SU-DHL-6 (cell line): ENCODE results near the gene IFNB1.

ENCODE experiments used
- H2AFZ ChIP-seq: fragments of 200-600 bp; sonication (generic); 2 replicates; pipeline ENCODE4 v1.6.1; 2014; ENCODE audit warnings: low read depth, mild to moderate bottlenecking, moderate library complexity, mixed read lengths, antibody characterized with exemption, low read length; ENCODE audit not compliant: severe bottlenecking
- H3F3A ChIP-seq: fragments of 200-600 bp; shearing (Covaris generic); 2 replicates; pipeline ENCODE4 v1.6.0; 2016; ENCODE audit warnings: antibody characterized with exemption, mild to moderate bottlenecking; ENCODE audit not compliant: insufficient read depth
- H3K27ac ChIP-seq: fragments of 200-600 bp; sonication (generic); 2 replicates; pipeline ENCODE4 v1.5.1; 2016; ENCODE audit warnings: low read depth, mild to moderate bottlenecking, low read length, moderate library complexity, mixed read lengths
- H3K27me3 ChIP-seq: fragments of 200-600 bp; sonication (generic), shearing (Covaris generic); 2 replicates; pipeline ENCODE4 v1.6.0; 2014; ENCODE audit warnings: mild to moderate bottlenecking, low read length
- H3K36me3 ChIP-seq: fragments of 200-600 bp; sonication (generic); 2 replicates; pipeline ENCODE4 v1.6.1; 2014; ENCODE audit warnings: mild to moderate bottlenecking, low read length, mixed read lengths
- H3K4me2 ChIP-seq: fragments of 300-600, 200-600 bp; shearing (Covaris generic), sonication (generic); 2 replicates; pipeline ENCODE4 v1.6.0; 2014; ENCODE audit warnings: low read length, low read depth, mild to moderate bottlenecking; ENCODE audit not compliant: poor library complexity, severe bottlenecking
- H3K4me3 ChIP-seq: fragments of 200-600 bp; sonication (generic); 2 replicates; pipeline ENCODE4 v1.5.1; 2014; ENCODE audit warnings: antibody characterized with exemption, low read length, mild to moderate bottlenecking, mixed read lengths; ENCODE audit not compliant: insufficient read depth, poor library complexity, severe bottlenecking
- H3K79me2 ChIP-seq: fragments of 200-600 bp; sonication (generic); 2 replicates; pipeline ENCODE4 v1.6.1; 2014; ENCODE audit warnings: mild to moderate bottlenecking, low read length, moderate library complexity; ENCODE audit not compliant: insufficient read depth
- H3K9ac ChIP-seq: fragments of 200-600 bp; sonication (generic); 2 replicates; pipeline ENCODE4 v1.7.0; 2014; ENCODE audit warnings: mild to moderate bottlenecking, low read length
- H3K9me2 ChIP-seq: fragments of 200-600 bp; sonication (generic); replicated peaks from 2 replicates; pipeline ENCODE4 v1.6.1; 2014; ENCODE audit warnings: low read length; ENCODE audit not compliant: insufficient read depth
- H3K9me3 ChIP-seq: fragments of 200-600 bp; sonication (generic); 2 replicates; pipeline ENCODE4 v1.6.1; 2014; ENCODE audit warnings: low read length, mixed read lengths; ENCODE audit not compliant: insufficient read depth
- H4K20me1 ChIP-seq: fragments of 200-600 bp; sonication (generic); 2 replicates; pipeline ENCODE4 v1.6.1; 2014; ENCODE audit warnings: low read depth, mild to moderate bottlenecking, antibody characterized with exemption, low read length, moderate library complexity, mixed read lengths
- EZH2phosphoT487 ChIP-seq: fragments of 200-600 bp; sonication (generic), shearing (Covaris generic); conservative IDR thresholded peaks from 2 replicates; pipeline ENCODE4 v1.6.1; 2018; ENCODE audit warnings: mild to moderate bottlenecking, antibody characterized with exemption, low read length, moderate library complexity, mixed read lengths
- TF ChIP-seq, protein P1 (sequence below): fragments of 200-600 bp; sonication (generic); IDR thresholded peaks from one replicate; pipeline ENCODE4 v1.5.1; 2017; ENCODE audit warnings: antibody characterized with exemption, mild to moderate bottlenecking, low read length, moderate library complexity; ENCODE audit not compliant: insufficient read depth, poor library complexity, severe bottlenecking

The IFNB1 gene

GRCh38 chr9:21096172-21096900, 18.6 kb upstream of the IFNB1 start:
- H3K9me2 ChIP-seq = no peaks in the 10 kb centered on the region
- no peaks in the 10 kb centered on the region for H3K36me3 ChIP-seq
- H3K4me3 ChIP-seq = no peak overlapping the region
- no peak overlapping the region for H2AFZ ChIP-seq
- no peaks in the 10 kb centered on the region for H3K79me2 ChIP-seq
- H3K27me3 ChIP-seq = no peaks in the 10 kb centered on the region
- no peak overlapping the region for H3K9ac ChIP-seq
- H3K27ac ChIP-seq = no peak overlapping the region
- no peaks in the 10 kb centered on the region for H3F3A ChIP-seq
- TF ChIP-seq EZH2phosphoT487 = no peak
- TF ChIP-seq, protein P1, sequence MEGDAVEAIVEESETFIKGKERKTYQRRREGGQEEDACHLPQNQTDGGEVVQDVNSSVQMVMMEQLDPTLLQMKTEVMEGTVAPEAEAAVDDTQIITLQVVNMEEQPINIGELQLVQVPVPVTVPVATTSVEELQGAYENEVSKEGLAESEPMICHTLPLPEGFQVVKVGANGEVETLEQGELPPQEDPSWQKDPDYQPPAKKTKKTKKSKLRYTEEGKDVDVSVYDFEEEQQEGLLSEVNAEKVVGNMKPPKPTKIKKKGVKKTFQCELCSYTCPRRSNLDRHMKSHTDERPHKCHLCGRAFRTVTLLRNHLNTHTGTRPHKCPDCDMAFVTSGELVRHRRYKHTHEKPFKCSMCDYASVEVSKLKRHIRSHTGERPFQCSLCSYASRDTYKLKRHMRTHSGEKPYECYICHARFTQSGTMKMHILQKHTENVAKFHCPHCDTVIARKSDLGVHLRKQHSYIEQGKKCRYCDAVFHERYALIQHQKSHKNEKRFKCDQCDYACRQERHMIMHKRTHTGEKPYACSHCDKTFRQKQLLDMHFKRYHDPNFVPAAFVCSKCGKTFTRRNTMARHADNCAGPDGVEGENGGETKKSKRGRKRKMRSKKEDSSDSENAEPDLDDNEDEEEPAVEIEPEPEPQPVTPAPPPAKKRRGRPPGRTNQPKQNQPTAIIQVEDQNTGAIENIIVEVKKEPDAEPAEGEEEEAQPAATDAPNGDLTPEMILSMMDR = no peak
- no peaks in the 10 kb centered on the region for H4K20me1 ChIP-seq
- H3K4me2 ChIP-seq = no peak overlapping the region
- no peaks in the 10 kb centered on the region for H3K9me3 ChIP-seq

DNA sequence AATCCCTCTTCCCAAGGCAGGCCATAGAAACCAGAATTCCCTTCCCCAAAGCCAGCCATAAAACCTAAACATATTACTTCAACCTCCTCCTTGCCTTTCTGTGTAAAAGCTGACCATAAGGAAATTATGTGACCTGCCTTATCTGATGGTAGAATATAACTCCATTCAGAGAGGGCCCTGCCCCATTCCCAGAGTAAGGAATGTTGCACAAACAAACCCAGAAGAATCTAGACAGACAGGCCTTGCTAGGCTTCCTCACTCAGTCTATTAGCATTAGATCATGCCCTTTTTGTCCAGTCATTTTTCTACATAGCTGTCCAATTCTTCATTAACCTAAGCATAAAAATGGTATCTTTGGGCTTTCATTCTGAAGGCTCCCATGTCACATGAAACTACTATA, 17.8 kb upstream of the IFNB1 start:
- Histone ChIP-seq H3K9me3 (no peaks in the 10 kb centered on the region), H3K36me3 (no peaks in the 10 kb centered on the region), H3K27ac (no peak overlapping the region), H3K4me3 (no peak overlapping the region), H3F3A (no peaks in the 10 kb centered on the region), H3K27me3 (no peaks in the 10 kb centered on the region), H3K9ac (no peak overlapping the region), H2AFZ (no peak overlapping the region), H4K20me1 (no peaks in the 10 kb centered on the region), H3K79me2 (no peaks in the 10 kb centered on the region), H3K9me2 (no peaks in the 10 kb centered on the region), H3K4me2 (no peak overlapping the region)
- TF ChIP-seq, protein P1 = no peak
- no peak for TF ChIP-seq EZH2phosphoT487

- Histone ChIP-seq H3K27me3 (no peaks in the 10 kb centered on the region), H2AFZ (no peak overlapping the region), H3K79me2 (no peaks in the 10 kb centered on the region), H3K9me2 (no peaks in the 10 kb centered on the region), H3F3A (no peaks in the 10 kb centered on the region), H3K4me3 (no peak overlapping the region), H4K20me1 (no peaks in the 10 kb centered on the region), H3K9me3 (no peaks in the 10 kb centered on the region), H3K4me2 (no peak overlapping the region), H3K27ac (no peak overlapping the region), H3K36me3 (no peaks in the 10 kb centered on the region), H3K9ac (no peak overlapping the region)
- TF ChIP-seq, protein P1 = no peak
- TF ChIP-seq EZH2phosphoT487 = no peak
Measured at GRCh38 chr9:21086538-21086937, 8.8 kb upstream of the IFNB1 start.
